ENCODE results near the gene ZNF346.
"Not testable (repeated sequence)": the region's sequence is repeated elsewhere in the genome, so short reads cannot be mapped to it uniquely, and the experiment has no call there.

ZNF346 gene

DNA sequence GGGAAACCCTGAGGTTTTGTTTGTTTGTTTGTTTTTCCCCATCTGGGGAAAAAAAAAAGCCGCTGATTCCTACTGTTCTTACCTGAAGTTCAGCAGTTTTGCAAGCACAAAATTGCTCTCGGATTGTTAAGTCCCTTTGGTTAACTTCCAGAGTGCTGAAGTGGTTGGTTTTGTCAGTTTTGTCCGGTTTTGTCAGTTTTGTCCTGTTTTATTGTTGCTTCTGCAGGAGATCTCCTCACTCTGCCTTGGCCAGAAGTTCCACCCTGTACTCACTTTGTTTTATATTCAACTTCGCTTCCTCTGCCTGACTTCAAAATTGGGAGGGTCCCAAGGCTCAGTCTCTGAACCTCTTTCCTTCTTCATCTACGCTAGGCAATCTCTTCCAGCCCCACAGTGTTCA, 14.4 kb downstream of the ZNF346 start:
- Histone ChIP-seq H3K4me1 (ENCODE audit: control insufficient read depth, insufficient read depth, low read length) (peaks cover 10% of the 10 kb centered on the region), H3K9ac (ENCODE audit: low read length) (no peak overlapping the region), H3K27ac (ENCODE audit: low read depth, low read length) (no peak overlapping the region), H3K36me3 (ENCODE audit: control insufficient read depth, insufficient read depth, low read length) (peaks cover 19% of the 10 kb centered on the region), H3K4me3 (ENCODE audit: low read depth, low read length) (no peak overlapping the region), H3K9me3 (ENCODE audit: control insufficient read depth, insufficient read depth, low read depth, low read length) (no peaks in the 10 kb centered on the region), H3K27me3 (ENCODE audit: control insufficient read depth, insufficient read depth, low read length) (no peaks in the 10 kb centered on the region)

DNA sequence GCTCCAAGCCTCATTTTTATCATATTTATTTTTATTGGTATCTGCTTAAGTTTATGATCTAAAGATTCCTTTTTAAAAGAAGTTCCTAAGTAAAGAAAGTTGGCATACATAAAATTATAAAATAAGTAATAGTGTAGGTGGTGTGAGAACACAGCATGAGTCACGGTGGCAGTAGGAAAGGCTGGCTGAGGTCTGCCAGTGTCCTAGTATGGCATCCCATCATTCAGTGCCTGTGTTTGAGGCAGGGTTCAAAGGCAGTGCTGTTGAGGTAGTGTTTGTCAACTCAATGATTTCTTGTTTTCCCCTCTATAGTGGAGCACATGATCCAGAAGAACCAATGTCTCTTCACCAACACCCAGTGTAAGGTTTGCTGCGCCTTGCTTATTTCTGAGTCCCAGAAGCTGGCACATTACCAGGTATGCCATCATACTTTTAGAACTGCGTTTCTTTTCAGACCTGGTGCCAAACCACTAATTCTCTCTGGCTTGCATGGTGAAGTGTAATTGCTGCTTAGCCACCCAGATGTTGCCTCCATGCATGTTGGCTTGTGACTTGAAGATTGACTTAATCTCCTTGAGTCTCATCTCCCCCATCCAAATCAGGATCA, 18.4 kb downstream of the ZNF346 start:
- peaks cover 8% of the 10 kb centered on the region for H3K4me1 ChIP-seq (ENCODE audit: control insufficient read depth, insufficient read depth, low read length)
- peaks cover 50% of the 10 kb centered on the region for H3K36me3 ChIP-seq (ENCODE audit: control insufficient read depth, insufficient read depth, low read length)
- no peak overlapping the region for H3K4me3 ChIP-seq (ENCODE audit: low read depth, low read length)
- no peaks in the 10 kb centered on the region for H3K27me3 ChIP-seq (ENCODE audit: control insufficient read depth, insufficient read depth, low read length)
- no peak overlapping the region for H3K9ac ChIP-seq (ENCODE audit: low read length)
- no peak overlapping the region for H3K27ac ChIP-seq (ENCODE audit: low read depth, low read length)
- no peaks in the 10 kb centered on the region for H3K9me3 ChIP-seq (ENCODE audit: control insufficient read depth, insufficient read depth, low read depth, low read length)

GRCh38 chr5:177041936-177042335, 19.4 kb downstream of the ZNF346 start:
- H3K9ac ChIP-seq (ENCODE audit: low read length) = no peak overlapping the region
- H3K27ac ChIP-seq (ENCODE audit: low read depth, low read length) = no peak overlapping the region
- H3K4me1 ChIP-seq (ENCODE audit: control insufficient read depth, insufficient read depth, low read length) = no peaks in the 10 kb centered on the region
- no peak overlapping the region for H3K4me3 ChIP-seq (ENCODE audit: low read depth, low read length)
- H3K36me3 ChIP-seq (ENCODE audit: control insufficient read depth, insufficient read depth, low read length) = peaks cover 58% of the 10 kb centered on the region
- no peaks in the 10 kb centered on the region for H3K27me3 ChIP-seq (ENCODE audit: control insufficient read depth, insufficient read depth, low read length)
- no peaks in the 10 kb centered on the region for H3K9me3 ChIP-seq (ENCODE audit: control insufficient read depth, insufficient read depth, low read depth, low read length)

DNA sequence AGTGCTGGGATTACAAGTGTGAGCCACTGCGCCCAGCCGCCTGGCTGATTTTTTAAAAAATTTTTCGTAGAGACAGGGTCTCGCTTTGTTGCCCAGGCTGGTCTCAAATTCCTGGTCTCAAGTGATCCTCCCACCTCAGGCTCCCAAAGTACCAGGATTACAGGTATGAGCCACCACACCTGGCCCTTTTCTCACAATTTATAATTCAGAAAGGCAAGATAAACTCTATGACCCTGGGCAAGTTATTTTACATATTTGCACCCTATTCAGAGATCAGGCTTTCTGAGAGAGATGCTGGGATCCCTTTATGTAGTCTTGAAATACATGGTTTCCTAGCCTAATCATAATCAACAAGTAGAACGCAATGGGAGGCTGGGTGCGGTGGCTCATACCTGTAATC, 20.6 kb downstream of the ZNF346 start:
- no peaks in the 10 kb centered on the region for H3K4me1 ChIP-seq (ENCODE audit: control insufficient read depth, insufficient read depth, low read length)
- H3K36me3 ChIP-seq (ENCODE audit: control insufficient read depth, insufficient read depth, low read length) = peaks cover 64% of the 10 kb centered on the region
- no peak overlapping the region for H3K4me3 ChIP-seq (ENCODE audit: low read depth, low read length)

DNA sequence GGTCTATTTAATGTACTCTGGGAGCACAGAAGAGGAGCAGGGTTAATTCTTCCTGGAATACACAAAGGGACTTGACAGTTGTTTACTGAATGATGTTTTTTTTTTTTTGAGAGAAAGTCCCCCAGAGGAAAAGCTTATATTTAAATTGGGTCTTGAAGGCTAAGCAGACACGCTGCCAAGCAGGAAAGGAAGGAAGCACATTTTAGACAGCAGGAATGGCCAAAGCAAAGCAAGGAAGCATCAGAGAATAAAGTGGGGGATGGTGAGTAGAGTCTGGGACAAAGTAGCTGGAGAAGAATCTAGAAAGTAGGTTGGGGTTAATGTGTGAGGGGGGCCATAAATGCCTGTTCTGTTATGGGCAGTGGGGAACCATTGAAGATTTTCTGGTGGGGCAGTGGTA, 21.5 kb downstream of the ZNF346 start:
- Histone ChIP-seq H3K4me1 (ENCODE audit: control insufficient read depth, insufficient read depth, low read length) (no peaks in the 10 kb centered on the region), H3K4me3 (ENCODE audit: low read depth, low read length) (no peak overlapping the region), H3K27ac (ENCODE audit: low read depth, low read length) (no peak overlapping the region), H3K27me3 (ENCODE audit: control insufficient read depth, insufficient read depth, low read length) (no peaks in the 10 kb centered on the region), H3K9ac (ENCODE audit: low read length) (no peak overlapping the region), H3K36me3 (ENCODE audit: control insufficient read depth, insufficient read depth, low read length) (peaks cover 67% of the 10 kb centered on the region), H3K9me3 (ENCODE audit: control insufficient read depth, insufficient read depth, low read depth, low read length) (no peaks in the 10 kb centered on the region)

More for the DNA sequence above, 20.6 kb downstream of the ZNF346 start:
- H3K27ac ChIP-seq (ENCODE audit: low read depth, low read length) = no peak overlapping the region
- H3K9me3 ChIP-seq (ENCODE audit: control insufficient read depth, insufficient read depth, low read depth, low read length) = no peaks in the 10 kb centered on the region
- H3K27me3 ChIP-seq (ENCODE audit: control insufficient read depth, insufficient read depth, low read length) = no peaks in the 10 kb centered on the region
- no peak overlapping the region for H3K9ac ChIP-seq (ENCODE audit: low read length)

DNA sequence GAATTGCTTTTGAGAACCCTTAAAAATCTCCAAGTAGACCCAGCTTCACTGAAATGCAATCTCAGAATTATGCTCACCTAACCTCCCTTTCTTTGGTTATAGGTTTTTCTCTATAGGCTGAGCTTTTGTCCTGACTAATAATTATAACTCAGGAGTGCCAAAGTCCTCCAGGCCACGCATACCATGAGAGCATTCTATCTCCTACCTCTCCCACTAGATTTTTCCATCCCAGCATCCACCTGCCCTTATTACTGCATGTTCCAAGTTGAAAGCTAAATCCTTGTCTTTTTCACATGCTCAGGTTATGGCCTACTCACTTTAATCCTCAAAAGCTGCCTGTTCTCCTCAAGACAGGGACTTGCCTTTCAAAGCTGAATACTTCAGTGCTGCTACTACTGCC, 22.1 kb downstream of the ZNF346 start:
- Histone ChIP-seq H3K4me1 (ENCODE audit: control insufficient read depth, insufficient read depth, low read length) (no peaks in the 10 kb centered on the region), H3K4me3 (ENCODE audit: low read depth, low read length) (no peak overlapping the region), H3K36me3 (ENCODE audit: control insufficient read depth, insufficient read depth, low read length) (peaks cover 73% of the 10 kb centered on the region), H3K27me3 (ENCODE audit: control insufficient read depth, insufficient read depth, low read length) (no peaks in the 10 kb centered on the region), H3K27ac (ENCODE audit: low read depth, low read length) (no peak overlapping the region), H3K9ac (ENCODE audit: low read length) (no peak overlapping the region), H3K9me3 (ENCODE audit: control insufficient read depth, insufficient read depth, low read depth, low read length) (no peaks in the 10 kb centered on the region)

DNA sequence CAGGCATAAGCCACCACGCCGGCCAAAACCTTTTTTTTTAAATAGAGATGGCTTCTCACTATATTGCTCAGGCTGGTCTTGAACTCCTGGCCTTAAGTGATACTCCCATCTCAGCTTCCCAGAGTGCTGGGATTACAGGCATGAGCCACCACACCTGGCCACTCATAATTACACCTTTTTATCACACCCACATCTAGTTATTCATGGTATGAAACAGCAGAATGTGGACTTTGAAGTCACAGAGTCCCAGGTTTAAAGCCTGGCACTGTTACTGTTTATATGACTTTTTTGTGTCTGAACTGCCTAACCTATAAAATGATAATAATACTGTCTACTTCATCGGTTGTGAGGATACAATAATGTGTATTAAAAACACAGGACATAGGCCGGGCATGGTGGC, 23.1 kb downstream of the ZNF346 start:
- H3K27ac ChIP-seq (ENCODE audit: low read depth, low read length) = no peak overlapping the region
- no peaks in the 10 kb centered on the region for H3K9me3 ChIP-seq (ENCODE audit: control insufficient read depth, insufficient read depth, low read depth, low read length)
- H3K36me3 ChIP-seq (ENCODE audit: control insufficient read depth, insufficient read depth, low read length) = peaks cover 79% of the 10 kb centered on the region

DNA sequence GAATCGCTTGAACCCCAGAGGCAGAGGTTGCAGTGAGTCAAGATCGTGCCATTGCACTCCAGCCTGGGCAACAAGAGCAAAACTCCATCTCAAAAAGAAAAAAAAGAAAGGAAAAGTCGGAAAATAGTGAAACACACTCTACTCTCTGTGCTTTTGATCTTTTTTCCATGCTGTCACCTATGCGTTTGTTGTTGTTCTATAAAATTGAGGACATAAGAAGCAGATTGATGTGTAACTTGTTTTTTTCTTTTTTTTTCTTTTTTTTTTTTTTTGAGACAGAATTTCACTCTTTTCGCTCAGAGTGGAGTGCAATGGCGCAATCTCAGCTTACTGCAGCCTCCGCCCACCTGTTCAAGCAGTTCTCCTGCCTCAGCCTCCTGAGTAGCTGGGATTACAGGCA, 26.0 kb downstream of the ZNF346 start:
- H3K4me3 ChIP-seq (ENCODE audit: low read depth, low read length); H3K27me3 ChIP-seq (ENCODE audit: control insufficient read depth, insufficient read depth, low read length); H3K9me3 ChIP-seq (ENCODE audit: control insufficient read depth, insufficient read depth, low read depth, low read length); H3K4me1 ChIP-seq (ENCODE audit: control insufficient read depth, insufficient read depth, low read length); H3K9ac ChIP-seq (ENCODE audit: low read length); H3K27ac ChIP-seq (ENCODE audit: low read depth, low read length): not testable (repeated sequence)
- peaks cover 71% of the 10 kb centered on the region for H3K36me3 ChIP-seq (ENCODE audit: control insufficient read depth, insufficient read depth, low read length)

More for the DNA sequence above, 23.1 kb downstream of the ZNF346 start:
- no peak overlapping the region for H3K9ac ChIP-seq (ENCODE audit: low read length)
- no peak overlapping the region for H3K4me3 ChIP-seq (ENCODE audit: low read depth, low read length)
- no peaks in the 10 kb centered on the region for H3K4me1 ChIP-seq (ENCODE audit: control insufficient read depth, insufficient read depth, low read length)
- H3K27me3 ChIP-seq (ENCODE audit: control insufficient read depth, insufficient read depth, low read length) = no peaks in the 10 kb centered on the region

- no peak overlapping the region for H3K9ac ChIP-seq (ENCODE audit: low read length)
- no peaks in the 10 kb centered on the region for H3K27me3 ChIP-seq (ENCODE audit: control insufficient read depth, insufficient read depth, low read length)
- peaks cover 69% of the 10 kb centered on the region for H3K36me3 ChIP-seq (ENCODE audit: control insufficient read depth, insufficient read depth, low read length)
- no peaks in the 10 kb centered on the region for H3K9me3 ChIP-seq (ENCODE audit: control insufficient read depth, insufficient read depth, low read depth, low read length)
- no peak overlapping the region for H3K4me3 ChIP-seq (ENCODE audit: low read depth, low read length)
- no peak overlapping the region for H3K27ac ChIP-seq (ENCODE audit: low read depth, low read length)
- H3K4me1 ChIP-seq (ENCODE audit: control insufficient read depth, insufficient read depth, low read length) = no peaks in the 10 kb centered on the region
Measured at GRCh38 chr5:177049285-177049684, 26.8 kb downstream of the ZNF346 start.

DNA sequence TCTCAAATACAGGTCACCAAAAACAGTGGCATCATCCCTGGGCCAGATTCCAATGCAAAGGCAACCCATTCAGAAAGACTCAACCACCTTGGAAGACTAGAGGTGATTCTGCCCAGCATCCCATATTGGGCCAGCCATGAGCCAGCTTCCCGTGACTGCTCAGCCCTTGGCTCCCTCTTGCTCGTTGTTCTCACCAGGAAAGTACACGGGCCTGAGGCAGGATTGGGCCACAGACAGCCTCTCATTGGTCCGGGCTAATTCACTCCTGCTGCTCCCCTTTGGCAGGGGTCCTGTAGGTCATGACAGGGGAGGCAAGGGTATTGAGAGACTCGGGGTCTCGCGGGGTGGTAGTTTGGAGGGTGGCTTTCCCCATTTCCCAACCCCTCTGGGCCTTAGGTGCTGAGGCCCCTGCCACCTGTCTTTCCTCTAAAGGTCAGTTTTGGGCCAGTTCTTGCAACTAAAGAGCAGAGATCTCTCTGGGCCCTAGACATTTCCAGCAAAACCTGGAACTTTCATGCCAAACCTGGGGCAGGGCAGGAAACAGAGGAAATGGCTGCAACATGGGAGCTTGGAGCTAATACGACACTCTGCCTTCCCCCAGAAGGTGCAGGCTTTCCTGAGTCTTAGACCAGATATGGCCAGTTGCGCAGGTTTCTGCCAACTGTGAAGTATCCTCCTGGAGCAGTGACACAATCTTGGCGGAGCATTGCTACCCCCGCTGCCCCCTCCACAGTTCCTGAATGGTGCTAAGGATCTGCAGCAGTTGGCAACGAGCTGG, 42.2 kb downstream of the ZNF346 start:
- H3K4me3 ChIP-seq (ENCODE audit: low read depth, low read length) = no peak overlapping the region
- peaks cover 46% of the 10 kb centered on the region for H3K36me3 ChIP-seq (ENCODE audit: control insufficient read depth, insufficient read depth, low read length)
- H3K9me3 ChIP-seq (ENCODE audit: control insufficient read depth, insufficient read depth, low read depth, low read length) = no peaks in the 10 kb centered on the region
- H3K27ac ChIP-seq (ENCODE audit: low read depth, low read length) = no peak overlapping the region
- H3K9ac ChIP-seq (ENCODE audit: low read length) = no peak overlapping the region
- no peaks in the 10 kb centered on the region for H3K27me3 ChIP-seq (ENCODE audit: control insufficient read depth, insufficient read depth, low read length)
- no peaks in the 10 kb centered on the region for H3K4me1 ChIP-seq (ENCODE audit: control insufficient read depth, insufficient read depth, low read length)

- peak overlapping the region; percentile 42 for H3K9ac ChIP-seq (ENCODE audit: low read length)
- H3K4me1 ChIP-seq (ENCODE audit: control insufficient read depth, insufficient read depth, low read length) = no peaks in the 10 kb centered on the region
- H3K36me3 ChIP-seq (ENCODE audit: control insufficient read depth, insufficient read depth, low read length) = peaks cover 44% of the 10 kb centered on the region
- H3K27me3 ChIP-seq (ENCODE audit: control insufficient read depth, insufficient read depth, low read length) = no peaks in the 10 kb centered on the region
- no peak overlapping the region for H3K4me3 ChIP-seq (ENCODE audit: low read depth, low read length)
- no peaks in the 10 kb centered on the region for H3K9me3 ChIP-seq (ENCODE audit: control insufficient read depth, insufficient read depth, low read depth, low read length)
- no peak overlapping the region for H3K27ac ChIP-seq (ENCODE audit: low read depth, low read length)
Measured at GRCh38 chr5:177065491-177065890, 43.0 kb downstream of the ZNF346 start.
